GM18951 (cell line): Measurements from ENCODE around the gene AHDC1.
"Not testable (repeated sequence)": the region's sequence is repeated elsewhere in the genome, so short reads cannot be mapped to it uniquely, and the experiment has no call there.

Experiments used
- POLR2A ChIP-seq: IDR thresholded peaks from 4 replicates; pipeline ENCODE4 v1.6.1; 2011; ENCODE audit warnings: mild to moderate bottlenecking; ENCODE audit not compliant: insufficient read length, insufficient read depth; ENCODE audit errors: extremely low read depth
- in situ Hi-C: fragments of 300-500 bp; cut with MboI; formaldehyde crosslinking; loops from one replicate; pipeline ENCODE4 v1.12.0; 2022; ENCODE audit warnings: low sequenced_read_pairs, mixed read lengths, inconsistent platforms; ENCODE audit not compliant: unreplicated experiment

Gene AHDC1

GRCh38 chr1:27554293-27554692, 49.7 kb downstream of the AHDC1 start:
- TF ChIP-seq POLR2A = no peak
- in situ Hi-C loops = no loop called here

- in situ Hi-C loops = not testable (repeated sequence)
Observed at GRCh38 chr1:27553823-27554222, 50.1 kb downstream of the AHDC1 start.

GRCh38 chr1:27552911-27553420, 51.0 kb downstream of the AHDC1 start:
- no peak for TF ChIP-seq POLR2A
- in situ Hi-C loops = no loop called here

GRCh38 chr1:27551953-27552312, 52.0 kb downstream of the AHDC1 start:
- no peak for TF ChIP-seq POLR2A
- in situ Hi-C loops = no loop called here

- no peak for TF ChIP-seq POLR2A
Observed at GRCh38 chr1:27551170-27551952, 52.6 kb downstream of the AHDC1 start.

GRCh38 chr1:27550510-27551169, 53.3 kb downstream of the AHDC1 start:
- in situ Hi-C loops = no loop called here
- no peak for TF ChIP-seq POLR2A

More at GRCh38 chr1:27551170-27551952, 52.6 kb downstream of the AHDC1 start:
- in situ Hi-C loops = no loop called here

GRCh38 chr1:27549807-27550408, 54.0 kb downstream of the AHDC1 start:
- TF ChIP-seq POLR2A = no peak
- in situ Hi-C loops = no loop called here

- no peak for TF ChIP-seq POLR2A
- in situ Hi-C loops = no loop called here
Observed at GRCh38 chr1:27548858-27549719, 54.9 kb downstream of the AHDC1 start.

GRCh38 chr1:27548136-27548853, 55.6 kb downstream of the AHDC1 start:
- TF ChIP-seq POLR2A = no peak
- in situ Hi-C loops = no loop called here

GRCh38 chr1:27547220-27548116, 56.5 kb downstream of the AHDC1 start:
- TF ChIP-seq POLR2A = no peak

GRCh38 chr1:27545876-27546275, 58.1 kb downstream of the AHDC1 start:
- in situ Hi-C loops = no loop called here
- TF ChIP-seq POLR2A = no peak

More at GRCh38 chr1:27547220-27548116, 56.5 kb downstream of the AHDC1 start:
- in situ Hi-C loops = no loop called here
